Eye (tissue), 1 donor: Measurements from ENCODE around the gene FZD8.
"Not testable (repeated sequence)": the region's sequence is repeated elsewhere in the genome, so short reads cannot be mapped to it uniquely, and the experiment has no call there.

ENCODE experiments used
- DNase-seq: peaks from one replicate; pipeline ENCODE4 v3.0.0-alpha.2; 2015

Gene FZD8, protein sequence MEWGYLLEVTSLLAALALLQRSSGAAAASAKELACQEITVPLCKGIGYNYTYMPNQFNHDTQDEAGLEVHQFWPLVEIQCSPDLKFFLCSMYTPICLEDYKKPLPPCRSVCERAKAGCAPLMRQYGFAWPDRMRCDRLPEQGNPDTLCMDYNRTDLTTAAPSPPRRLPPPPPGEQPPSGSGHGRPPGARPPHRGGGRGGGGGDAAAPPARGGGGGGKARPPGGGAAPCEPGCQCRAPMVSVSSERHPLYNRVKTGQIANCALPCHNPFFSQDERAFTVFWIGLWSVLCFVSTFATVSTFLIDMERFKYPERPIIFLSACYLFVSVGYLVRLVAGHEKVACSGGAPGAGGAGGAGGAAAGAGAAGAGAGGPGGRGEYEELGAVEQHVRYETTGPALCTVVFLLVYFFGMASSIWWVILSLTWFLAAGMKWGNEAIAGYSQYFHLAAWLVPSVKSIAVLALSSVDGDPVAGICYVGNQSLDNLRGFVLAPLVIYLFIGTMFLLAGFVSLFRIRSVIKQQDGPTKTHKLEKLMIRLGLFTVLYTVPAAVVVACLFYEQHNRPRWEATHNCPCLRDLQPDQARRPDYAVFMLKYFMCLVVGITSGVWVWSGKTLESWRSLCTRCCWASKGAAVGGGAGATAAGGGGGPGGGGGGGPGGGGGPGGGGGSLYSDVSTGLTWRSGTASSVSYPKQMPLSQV

DNA sequence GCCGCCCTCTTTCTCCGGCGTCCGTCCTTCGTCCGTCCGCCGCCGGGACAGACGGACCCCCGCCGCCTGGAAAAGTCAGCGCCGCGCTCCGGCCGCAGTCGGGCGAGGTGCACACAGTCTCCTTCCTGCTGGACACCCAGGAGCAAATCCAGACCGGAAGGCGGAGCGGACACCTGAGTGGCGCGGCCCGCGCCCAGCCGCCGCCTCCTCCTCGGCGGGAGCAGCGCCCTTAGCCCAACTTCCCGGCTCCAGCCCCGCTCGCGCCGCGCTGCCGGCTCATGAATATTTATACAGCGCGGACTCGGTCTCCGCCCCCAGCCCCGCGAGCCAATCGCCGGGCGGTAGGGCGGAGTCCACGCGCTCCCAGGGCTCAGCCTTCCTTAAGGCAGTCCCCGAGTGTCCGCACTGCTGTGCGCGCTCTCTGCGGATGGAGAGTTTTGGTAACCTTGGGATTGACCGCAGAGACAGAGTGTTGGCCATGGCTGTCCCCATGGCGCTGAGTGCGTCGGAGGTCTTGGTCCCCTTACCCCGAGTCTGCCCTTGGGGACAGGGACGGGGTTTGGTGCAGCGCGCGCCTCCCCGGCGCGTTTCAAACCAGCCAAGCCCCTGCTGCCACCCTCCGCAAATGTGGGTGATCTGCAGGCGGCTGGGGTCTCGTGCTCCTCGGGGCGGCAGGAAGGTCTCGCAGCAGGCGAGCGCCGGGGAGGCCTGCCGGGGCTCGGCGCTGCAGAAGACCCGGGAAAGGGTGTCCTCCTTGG is at the start of gene FZD8:
Gene FZD8 (minus strand): TSS at position 262 of the 758 bp plus-strand sequence. CDS start 867 bp downstream, outside the sequence.
- DNase-seq, result peak; percentile 97

DNA sequence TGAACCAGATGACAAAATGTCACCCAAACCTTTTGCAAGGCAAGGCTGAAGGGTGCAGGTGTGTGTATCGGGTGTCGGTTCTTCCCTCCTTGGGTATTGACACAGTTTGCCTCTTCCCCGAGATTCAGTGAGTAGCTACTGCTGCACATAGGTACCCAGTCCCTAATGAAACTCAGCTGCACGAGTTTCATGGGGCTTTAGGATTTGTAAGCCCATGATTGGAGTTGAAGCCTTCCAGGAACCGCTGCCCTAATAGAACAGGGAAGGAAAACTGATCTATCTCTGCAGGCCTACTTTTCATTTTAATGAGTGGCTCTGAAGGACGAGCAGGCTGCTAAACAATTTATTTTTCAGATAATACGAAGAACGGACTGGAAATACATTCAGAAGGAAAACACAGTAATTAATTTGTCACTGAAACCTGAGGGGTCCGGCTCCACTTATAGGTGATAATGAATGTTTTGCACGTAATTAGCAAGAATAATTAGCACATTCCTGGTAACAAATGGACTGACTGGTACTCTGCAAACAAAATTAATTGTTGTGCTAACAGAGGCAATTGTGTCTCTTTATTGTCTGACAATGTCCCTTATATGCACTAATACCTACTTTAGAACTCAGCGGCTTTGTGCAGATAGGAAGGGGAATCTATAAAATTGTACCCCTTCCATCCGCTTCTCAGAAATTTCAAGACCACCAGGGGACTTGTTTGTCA is 49.6 kb upstream of the FZD8 start:
- peak; percentile 45 for DNase-seq

DNA sequence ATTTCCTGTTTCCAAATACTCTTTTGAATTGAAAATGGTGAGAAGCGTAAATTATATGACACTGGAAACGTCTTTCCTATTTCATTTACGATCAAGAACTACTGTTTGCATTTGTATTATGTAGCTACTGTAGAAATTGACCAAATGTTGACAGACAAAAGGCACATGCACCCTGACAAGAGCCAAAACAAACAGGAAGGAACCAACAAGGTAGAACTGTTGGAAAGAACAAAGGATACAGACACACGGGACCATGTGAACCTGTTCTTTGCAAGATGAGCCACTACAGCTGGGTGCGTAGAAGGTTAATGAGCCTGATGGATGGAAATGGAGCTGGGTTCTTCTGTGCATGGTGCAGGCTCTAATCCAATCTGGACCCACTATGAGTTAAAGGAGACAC is 48.4 kb upstream of the FZD8 start:
- DNase-seq, result no peak

DNA sequence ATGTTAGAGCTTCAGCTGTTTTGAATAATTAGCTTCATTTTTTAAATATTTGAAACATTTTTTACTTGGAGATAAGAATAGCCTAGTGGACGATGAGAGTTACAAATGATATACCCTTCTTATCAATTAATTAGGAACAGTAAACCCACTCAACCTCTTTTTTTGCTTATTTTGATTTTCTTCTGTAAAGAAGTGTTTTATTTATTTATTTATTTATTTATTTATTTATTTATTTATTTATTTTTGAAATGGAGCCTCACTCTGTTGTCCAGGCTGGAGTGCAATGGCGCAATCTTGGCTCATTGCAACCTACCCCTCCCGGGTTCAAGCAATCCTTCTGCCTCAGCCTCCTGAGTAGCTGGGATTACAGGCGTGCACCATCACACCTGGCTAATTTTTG is 43.8 kb upstream of the FZD8 start:
- DNase-seq, result not testable (repeated sequence)

DNA sequence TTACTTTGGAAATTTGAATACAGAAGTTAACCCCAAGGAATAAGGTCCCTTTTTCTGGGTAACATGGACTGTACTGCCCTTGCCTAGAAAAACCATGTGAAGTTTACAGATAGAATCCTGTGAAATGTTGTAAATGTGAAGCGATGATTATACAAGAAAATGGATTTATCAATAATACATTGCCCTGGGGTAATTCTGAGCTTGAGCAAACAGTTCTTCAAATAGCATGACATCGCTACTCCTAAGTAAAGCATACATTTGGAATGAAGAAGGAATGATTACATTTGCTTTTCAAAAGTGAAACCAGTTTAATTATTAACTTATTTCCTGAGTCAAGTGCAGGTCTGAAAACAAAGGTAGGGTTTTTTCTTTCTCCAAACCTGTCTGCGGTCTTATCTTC is 43.3 kb upstream of the FZD8 start:
- DNase-seq, result peak; percentile 38

DNA sequence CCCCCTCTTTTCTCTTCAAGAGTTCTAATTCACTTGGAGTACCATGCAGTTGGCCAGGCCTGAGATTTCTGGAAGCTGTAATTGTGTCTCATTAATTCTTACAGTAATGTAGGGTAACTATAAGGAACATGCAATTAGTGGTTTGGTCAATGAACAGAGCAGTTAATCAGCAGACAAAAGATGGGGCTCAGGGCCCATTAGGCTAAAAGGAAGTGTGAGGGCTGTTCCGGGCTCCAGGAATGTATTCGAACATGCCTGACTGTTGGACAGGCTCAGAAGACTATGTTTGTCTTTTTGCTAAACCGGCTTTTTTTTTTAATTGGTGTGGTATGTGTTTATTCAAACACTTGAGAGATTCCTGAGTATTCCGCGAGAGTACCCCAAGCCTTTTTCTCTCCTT is 42.5 kb upstream of the FZD8 start:
- DNase-seq, result peak; percentile 88

DNA sequence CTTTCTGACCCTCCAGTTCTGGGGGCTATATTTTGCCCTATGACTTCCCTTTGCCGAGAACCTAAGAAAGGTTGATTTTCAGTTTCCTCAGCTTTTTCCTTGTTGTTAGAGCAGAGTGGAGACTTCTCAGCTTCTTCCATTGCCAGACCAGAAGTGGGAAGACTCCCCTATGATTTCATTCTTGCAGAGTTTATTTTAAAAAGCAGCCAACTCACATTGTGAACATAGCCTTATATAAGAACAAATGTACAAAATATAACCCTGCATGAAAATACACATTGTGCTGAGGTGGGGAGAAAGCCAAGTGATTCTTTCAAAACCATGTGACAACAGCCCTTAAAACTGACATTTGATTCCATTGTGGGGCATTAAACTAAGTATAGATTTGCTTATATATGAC is 33.8 kb upstream of the FZD8 start:
- DNase-seq, result no peak

DNA sequence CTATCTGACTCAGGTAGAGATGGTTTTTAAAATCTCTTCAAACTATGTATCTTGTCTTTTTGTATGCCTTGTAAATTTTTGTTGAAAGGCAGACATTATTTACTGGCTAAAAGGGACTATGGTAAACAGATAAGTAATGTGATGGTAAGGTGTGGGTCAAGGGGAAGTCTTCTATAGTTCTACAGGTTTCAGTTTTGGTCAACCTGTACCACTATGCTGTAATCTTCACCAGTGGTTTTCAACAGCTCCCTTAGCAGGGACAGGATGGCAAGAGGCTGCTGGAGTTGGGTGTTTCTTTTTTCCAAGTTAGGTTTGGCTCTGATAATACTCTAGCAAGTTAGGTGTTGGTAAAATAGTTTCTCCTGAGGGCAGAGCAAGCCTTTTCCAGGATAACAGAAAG is 32.7 kb upstream of the FZD8 start:
- no peak for DNase-seq

DNA sequence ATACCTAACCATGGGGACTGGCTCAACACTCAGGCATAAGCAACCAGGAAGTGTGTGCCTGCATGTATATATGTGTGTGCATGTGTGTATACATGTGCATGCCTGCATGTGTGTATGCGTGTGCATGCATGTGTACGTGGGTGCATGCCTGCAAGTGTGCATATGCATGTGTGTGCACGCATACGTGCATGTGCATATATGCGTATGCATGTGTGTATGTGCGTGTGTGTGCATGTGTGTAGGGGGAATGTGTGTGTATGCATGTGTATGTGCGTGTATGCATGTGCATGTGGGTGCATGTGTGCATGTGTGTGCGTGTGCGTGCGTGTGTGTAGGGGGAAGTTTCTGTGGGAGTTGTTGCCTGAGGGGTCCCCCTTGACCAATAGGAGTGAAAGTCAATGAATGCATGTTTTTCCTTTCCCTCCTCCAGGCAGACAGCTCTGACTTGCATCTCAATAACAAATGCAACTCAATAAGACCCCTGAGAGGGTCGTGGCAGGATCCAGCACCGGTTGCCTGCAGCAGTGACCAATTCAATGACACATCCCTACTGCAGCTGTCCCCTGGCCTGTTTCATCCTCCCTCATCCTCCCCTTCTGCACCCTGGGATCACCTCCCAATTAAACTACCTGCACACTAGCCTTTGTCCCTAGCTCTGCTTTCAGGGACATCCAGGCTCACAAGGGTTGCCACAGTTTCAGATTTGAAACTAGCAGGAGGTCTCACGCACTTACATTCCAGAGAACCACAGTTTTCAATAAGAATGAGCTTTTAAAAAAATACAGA is 27.0 kb upstream of the FZD8 start:
- DNase-seq, result no peak

DNA sequence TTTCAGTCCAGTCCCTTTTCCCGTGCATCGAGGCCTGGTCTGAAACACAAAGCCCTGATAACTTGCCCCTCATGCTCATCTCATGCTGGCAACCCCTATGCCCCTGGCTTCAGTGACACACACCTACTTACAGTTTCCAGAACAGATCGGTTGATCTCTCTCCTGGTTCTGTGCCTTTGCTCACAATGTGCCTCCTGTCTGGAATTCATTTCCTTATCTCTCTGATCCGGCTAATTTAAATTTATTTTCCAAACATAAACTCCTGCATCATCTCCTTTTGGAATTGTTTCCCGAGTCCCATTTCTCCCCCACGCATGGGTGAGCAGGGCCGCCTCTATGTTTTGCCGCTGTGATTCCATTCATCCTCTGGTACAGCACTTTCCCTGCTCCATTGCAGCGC is 25.9 kb upstream of the FZD8 start:
- no peak for DNase-seq

DNA sequence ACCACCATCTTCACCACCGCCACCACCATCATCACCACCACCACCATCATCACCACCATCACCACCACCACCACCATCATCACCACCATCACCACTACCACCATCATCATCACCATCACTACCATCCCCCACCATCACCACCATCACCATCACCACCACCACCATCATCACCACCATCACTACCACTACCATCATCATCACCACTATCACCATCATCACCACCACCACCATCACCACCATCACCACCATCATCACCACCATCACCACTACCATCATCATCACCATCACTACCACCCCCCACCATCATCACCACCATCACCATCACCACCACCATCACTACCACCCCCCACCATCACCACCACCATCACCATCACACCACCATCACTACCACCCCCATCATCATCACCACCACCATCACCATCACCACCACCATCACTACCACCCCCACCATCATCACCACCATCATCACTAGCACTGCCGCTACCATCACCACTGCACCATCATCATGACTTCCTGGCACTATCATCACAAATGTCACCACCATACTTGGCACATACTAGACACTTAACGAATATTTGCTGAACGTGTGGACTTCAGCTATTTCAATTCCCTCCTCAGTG is 25.3 kb upstream of the FZD8 start:
- DNase-seq, result no peak

DNA sequence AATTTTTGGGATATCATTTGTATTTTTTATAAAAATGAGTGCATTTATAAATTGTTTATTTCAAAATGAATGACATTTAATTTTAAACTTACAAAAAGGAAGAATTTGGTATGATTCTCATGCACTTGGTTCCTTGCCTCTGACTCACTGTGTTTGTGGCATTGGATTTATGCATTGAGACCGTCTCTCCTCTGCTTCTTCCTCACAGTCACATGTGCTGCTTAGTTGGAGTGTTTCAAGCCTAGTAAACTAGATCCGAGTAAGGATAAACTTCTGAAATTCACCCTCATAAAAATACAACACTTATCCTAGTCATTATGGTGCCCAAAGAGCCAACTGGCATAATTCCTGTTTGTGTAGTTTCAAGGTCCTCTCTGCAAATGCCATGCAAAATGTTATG is 19.1 kb upstream of the FZD8 start:
- DNase-seq, result no peak

DNA sequence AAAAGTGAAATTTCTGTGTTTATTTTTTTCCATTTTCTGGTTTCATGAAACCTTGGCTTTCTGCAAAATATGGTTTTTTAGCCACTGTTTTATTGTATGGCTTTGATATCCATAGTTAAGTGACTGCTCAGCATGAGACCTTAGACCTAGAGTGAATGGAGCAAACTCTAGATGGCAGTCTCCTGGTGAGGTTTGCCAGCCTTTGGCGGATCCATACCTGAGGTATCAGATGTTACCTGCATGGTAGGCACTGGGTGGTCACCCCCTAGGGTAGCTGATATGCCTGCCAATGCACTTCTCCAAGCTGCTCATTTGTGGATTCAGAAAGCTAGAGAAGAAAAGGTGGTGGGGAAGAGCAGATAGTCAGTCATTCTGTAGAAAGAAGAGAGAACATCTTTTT is 17.4 kb upstream of the FZD8 start:
- no peak for DNase-seq

DNA sequence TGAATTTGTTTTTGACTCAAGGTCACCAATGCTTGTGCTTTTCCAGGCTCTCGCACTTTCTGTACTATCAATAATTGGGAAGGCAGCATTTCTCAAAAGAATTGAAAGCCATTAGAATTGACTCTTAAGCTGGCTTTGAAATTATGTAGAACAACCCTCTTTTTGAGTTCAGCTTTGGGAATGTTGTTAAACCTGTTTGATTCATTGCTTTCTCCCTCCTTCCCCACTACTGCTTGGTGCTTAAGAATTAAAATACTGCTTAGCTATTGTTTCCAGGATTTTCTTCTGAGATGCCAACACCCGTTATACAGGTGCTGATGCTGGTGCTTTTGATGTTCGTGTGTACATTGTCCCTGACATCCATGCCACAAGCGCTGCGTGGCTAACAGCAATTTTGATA is 15.5 kb upstream of the FZD8 start:
- DNase-seq, result no peak

DNA sequence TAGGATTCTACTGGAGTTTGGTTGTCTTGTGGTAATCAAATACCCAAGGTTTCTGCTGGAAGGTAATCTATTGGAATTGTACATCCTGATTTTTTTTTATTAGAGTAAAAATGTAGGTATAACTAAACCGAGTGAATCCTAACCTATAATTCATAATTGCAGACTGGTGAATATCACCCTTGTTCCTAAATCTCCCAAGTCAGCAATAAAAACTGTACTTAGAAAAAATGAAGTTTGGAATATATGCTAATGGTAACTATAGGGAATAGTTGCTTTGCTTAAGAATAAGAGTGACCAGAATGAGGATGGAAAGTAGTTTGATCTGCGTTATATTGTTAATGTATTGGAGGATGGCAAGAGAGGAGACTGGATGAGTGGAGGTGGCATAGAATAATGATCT is 10.7 kb upstream of the FZD8 start:
- no peak for DNase-seq

DNA sequence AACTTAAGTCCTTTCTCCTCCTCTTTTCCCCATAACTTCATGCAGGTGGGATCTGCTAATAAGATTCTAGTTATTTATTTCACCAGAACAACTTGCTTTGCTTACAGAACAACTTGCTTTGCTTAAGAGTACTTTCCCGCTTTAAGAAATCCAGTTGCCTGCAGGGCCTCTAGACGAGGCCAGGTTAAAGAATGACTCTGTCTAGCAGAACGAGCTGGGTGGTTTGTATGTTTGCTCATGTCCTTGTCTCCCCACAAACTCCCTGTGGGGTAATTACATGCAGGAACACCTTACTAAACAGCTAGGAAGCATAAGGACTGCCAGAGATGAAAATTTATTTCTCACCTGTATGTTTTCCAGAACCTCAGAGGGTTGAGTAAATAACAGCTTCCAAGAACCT is 8.8 kb upstream of the FZD8 start:
- DNase-seq, result no peak

DNA sequence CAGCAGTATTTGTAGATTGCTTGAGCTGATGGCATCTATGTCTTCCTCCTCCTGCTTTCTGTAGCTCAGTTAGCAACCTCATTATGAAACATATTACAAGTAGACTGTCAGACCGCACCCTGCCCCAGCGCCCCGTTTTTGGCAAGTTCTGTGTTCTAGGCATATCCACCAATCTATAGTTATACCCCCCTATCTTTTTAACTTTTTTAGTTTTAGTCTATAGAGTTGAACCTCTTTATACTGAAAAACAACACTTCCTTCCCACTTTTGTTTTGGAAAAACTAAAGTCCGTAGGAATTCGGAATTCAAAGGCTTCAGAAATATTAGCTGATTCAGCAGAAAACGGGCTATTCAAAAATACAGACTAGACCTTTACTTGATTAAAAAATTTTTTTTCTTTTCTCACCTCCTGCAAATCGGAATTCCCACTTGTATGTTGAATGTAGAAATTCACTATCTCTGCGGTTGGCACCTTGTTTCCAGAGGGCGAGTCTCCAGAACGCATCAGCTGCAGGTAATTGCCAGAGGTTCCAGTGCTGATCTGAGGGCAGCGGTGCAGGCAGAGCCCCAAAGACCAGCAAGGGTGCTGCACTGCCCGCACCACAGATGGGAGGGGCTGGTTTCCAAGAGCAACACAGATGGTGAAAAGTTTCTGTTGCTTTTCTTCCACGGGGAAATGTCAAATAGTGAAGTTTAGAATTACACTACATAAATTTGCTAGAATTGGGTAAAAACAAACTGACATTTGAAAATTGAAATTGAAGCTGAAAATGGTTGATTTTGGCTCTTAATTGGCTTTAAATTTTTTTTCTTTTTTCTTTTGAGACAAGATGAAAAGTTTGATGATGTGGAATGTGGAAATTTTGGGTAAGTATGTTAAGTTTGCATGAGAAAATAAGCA is 2.2 kb upstream of the FZD8 start:
- peak; percentile 29 for DNase-seq

DNA sequence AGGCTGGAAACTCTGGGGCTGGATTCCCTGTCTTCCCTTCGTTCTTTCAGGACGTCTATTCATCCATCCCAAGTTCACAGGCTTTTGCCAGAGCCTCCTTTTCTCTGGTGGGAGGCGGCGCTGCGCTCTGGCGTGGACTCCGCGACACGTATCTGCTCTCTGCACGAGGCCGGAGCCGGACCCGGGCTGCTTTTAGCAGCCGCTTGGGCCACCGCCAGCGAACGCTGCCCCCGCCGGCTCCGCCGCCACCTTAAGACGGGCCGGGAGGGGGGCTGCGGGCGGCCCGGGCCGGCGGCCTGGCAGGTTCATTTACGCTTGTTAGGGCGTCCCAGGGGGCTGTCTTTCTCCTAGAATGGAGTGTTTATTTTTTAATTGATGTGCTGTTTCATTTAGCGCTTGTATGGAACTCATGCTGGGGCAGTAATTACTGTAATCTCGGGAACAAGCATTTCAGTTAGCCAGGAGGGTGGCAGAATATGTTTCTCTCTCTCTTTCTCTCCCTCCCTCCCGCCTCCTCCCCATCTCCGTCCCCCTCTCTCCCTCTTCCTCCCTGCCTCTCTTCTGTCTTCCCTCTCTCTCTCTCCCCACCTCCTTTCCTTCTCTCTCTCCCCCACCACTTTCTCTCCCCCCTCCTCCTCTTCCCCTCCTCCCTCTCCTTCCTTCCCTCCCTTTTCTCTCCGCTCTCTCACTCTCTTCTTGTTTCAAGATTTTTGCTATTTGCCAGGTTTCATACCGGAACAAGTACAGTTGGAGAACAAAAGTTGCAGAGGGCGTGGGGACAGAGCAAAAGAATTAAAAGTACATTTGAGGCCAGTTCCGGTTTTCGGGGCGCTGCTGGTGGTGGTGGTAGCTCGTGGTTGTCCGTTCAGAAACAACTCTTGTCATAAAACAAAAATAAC is 1.3 kb upstream of the FZD8 start:
- DNase-seq, result peak; percentile 88

DNA sequence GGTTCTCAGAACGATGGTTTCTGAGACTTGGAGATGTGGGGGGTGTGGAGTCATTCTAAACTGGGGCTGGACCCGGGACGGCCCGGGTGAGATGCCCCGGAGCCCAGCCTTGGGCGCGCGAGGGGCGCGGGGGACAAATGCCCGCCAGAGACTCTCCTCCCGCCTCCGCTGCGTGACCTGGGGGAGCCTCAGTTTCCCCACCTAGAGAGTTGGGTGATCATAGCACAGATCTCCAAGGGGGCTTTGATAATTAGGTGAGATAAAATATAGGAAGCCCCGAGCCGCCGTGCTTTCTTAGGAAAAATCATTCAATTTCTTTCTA is 658 bp upstream of the FZD8 start:
- no peak for DNase-seq

DNA sequence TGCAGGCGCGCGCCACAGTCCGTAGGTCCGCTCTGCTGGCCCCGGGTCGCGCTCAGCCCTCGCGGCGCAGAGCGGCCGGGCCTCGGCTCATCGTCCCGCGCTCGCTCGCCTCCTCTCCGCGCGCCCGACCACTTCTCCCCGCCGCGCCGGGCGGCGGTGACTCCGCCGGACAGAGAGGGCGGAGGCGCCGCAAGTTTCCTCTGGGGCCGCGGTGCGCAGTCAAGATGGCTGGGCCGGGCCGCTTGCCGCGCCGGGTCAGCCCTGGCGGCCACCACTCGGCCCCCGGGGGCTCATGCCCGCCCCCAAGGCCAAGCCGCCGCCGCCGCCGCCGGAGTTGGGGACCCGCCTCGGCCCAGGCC is 441 bp downstream of the FZD8 start:
- peak; percentile 70 for DNase-seq
